ENCODE data around the gene MYO1G. TPM values are rescaled to one million over a fixed set of nuclear protein-coding genes. Genes with fewer than 3 reads are reported as not detected.
"Not testable (repeated sequence)": the region's sequence is repeated elsewhere in the genome, so short reads cannot be mapped to it uniquely, and the experiment has no call there.

MYO1G gene
- 0.59 TPM for polyA plus RNA-seq (ENCODE audit: insufficient read length)

DNA sequence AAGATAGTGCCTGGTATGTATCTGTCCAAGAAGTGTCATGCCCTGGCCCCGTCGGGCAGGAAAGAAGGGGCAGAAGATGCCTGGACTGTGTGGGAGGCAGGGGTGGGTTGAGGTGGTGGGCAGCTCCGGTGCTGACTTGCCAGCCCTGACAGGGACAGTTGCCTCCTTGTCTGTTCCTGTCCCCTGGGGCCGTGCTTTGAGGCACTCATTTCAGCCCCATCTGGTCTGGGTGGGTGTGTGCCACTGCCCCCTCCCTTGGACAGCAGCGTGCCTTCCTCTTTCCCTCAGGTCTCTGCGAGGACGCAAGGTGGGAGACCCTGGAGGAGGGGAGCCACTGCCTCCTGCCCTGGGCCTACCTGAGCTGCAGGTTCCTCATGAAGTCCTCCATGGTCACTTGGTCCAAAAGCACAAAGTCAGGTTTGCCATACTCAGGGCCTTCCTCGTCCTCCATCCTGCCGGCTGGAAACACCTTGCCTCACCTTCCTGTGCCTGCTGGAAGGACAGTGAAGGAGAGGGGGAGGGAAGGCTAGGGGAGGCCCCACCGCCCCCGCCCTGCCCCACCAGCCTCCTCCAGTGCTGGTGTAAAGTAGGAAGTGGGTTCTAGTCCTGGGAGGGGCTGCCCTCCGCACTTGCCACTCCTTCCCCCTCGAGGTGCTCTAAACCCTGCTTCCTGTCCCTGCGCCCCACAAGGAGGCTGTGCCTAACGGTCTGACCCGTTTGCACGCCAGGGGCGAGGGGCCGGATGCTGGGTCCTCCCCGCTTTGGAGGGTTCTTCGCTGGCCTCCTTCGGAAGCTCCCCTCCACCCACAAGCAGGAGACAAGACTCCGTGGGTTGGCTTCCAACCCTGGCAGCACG is at the start of gene MYO1G:
MYO1G (minus strand) TSS at position 505 of the 856 bp plus-strand sequence; CDS start at position 451, 54 bp downstream.
- DNase-seq = no peak

DNA sequence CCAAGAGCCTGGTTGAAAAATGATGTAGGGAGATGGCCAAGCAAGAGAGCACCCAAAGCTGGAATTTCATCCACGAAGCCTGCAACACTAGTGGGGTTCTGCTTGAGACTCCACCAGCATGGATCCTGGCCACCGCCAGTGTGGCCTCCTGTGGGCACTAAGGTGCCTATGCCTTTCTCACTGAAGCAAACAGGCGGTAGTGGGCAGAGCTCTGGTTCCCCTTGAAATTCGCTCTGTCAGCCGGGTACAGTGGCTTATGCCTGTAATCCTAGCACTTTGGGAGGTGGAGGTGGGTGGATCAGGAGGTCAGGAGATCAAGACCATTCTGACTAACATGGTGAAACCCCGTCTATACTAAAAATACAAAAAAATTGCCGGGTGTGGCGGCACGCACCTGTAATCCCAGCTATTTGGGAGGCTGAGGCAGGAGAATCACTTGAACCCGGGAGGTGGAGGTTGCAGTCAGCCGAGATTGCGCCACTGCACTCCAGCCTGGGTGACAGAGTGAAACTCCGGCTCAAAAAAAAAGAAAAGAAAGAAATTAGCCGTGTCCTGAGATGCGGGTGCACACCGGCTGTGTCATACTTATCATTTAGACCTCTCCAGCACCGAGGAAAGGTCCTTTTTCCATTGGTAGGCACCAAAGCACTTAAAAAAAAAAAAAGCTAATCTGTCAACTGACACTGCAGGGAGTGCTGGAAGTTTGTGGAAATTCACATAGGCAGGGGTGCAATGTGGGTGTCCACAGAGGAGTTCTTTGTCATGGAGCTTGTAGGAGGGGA is 49.5 kb upstream of the MYO1G start:
- no peak for DNase-seq

- no peak for DNase-seq
Observed at GRCh38 chr7:45027774-45028114, 48.9 kb upstream of the MYO1G start.

DNA sequence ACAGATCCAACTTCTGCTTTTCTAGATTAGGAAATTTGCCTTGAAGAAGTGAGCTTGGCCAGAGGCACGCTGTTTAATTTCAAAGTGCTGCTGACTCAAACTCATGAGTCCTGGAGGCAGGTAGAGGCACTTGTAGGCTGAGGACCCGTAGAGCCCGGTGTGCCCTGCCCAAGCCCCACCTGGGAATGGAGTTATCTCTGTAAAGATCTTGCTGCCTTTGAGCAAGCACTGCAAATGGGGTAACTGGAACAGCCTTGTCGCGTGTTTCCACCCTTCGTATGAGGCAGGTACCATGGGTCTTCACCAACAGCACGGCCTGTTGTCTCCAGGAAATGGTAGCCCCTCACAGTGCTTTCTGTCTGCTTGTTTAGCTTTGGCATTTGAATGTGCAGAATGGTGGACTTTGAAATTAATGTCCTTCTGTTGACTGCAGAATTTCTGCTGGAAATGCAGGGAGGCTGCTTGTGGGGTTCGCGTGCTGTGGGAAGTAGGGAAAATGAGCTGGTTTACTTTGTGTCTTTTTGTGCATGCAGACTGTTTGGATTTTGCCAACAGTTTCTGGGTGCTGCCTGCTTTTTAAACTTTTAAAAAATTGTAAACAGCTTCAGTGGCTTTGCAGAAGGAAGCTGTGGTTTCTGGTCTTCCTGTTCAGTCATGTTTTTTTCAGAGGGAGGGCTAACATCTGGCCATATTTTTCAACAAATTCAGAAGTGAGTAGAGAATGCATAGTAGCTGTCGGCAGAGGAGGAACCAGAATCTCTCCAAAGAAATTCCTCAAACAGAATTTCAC is 48.4 kb upstream of the MYO1G start:
- no peak for DNase-seq

- no peak for DNase-seq
Observed at GRCh38 chr7:45026013-45026412, 47.2 kb upstream of the MYO1G start.

GRCh38 chr7:45025473-45025872 is 46.7 kb upstream of the MYO1G start:
- DNase-seq = not testable (repeated sequence)

- no peak for DNase-seq
Observed at GRCh38 chr7:45024126-45024744, 45.4 kb upstream of the MYO1G start.

GRCh38 chr7:45021604-45022296 is 42.9 kb upstream of the MYO1G start:
- DNase-seq = no peak

DNA sequence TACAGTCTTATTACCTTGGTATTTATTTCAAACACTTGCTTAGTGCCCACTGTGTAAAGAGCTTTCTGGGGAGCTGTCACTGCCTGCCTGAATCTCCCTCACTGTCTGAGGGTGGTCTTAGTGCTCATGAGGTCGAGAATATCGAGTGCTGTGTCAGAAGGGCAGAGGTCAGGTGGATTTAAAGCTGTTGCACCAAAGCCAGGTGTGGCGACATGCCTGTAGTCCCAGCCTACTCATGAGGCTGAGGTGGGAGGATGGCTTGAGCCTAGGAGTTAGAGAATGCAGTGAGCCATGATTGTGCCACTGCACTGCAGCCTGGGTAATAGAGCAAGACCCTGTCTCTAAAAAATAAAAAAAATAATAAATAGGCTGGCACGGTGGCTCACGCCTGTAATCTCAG is 42.1 kb upstream of the MYO1G start:
- DNase-seq = no peak

DNA sequence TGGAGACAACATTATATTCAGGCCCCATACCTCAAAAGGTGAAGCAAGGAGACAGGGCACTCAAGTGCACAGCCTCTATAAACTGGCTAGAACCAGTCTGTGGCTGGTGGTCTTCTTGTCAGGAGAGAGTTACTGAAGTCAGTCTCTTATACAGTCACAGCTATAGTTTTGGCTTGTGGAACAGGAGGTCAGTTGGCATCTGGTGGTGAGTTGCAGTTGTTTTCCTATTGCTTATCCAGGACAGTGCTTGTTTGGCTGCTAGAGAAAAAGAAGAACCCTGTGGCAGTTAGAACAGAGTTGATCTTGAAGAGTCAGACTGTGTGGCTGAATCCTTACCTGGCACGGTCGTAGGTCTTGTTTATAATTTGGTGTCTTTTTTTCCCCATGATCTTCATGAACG is 38.4 kb upstream of the MYO1G start:
- no peak for DNase-seq

- DNase-seq = no peak
Observed at GRCh38 chr7:45015313-45015712, 36.5 kb upstream of the MYO1G start.

- DNase-seq = no peak
Observed at GRCh38 chr7:45013465-45013967, 34.7 kb upstream of the MYO1G start.

DNA sequence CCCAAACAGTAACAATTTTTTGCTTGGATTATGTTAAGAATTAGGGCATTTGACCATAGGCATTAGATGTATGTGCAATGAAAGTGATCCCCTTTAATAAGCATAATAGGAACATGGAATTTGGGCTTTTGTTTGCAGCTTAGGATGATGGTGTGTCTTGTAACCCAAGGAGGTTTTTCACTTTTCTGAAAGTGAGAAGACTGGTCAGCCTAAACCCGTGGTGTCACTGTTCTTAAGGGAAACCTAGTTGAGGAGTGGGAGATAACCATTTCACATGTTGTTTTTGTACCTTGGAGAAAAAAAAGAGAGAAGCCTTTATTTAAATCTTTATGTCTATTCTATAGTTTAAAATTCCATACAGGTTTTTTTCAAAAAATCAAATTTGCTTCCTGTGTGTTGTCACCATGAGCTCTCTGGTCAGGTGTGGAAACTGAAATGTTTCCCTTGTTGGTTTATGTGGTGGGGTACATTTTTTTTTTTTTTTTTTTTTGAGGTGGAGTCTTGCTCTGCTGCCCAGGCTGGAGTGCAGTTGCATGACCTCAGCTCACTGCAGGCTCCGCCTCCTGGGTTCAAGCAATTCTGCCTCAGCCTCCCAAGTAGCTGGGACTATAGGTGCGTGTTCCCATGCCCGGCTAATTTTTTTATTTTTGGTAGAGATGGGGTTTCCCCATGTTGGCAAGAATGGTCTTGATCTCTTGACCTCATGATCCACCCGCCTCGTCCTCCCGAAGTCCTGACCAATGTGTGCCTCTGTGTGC is 28.9 kb upstream of the MYO1G start:
- no peak for DNase-seq

DNA sequence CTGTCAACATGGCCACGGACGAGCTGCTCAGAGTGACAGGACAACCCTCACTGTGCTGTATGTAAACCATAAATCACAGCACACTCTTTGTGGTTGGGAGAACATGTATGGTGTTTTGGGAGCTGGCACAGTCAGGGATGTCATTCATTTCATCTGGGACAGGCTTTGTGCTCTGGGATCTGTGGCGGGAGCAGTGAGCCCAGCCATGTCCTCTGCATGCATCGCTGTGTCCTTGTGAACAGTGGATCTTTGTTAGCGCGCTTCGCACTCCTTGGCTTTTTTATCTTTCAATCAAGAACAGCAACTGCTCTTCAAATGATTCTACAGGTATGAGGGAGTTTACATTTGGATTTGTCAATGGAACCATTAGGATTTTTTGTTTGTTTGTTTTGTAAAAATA is 28.3 kb upstream of the MYO1G start:
- DNase-seq = no peak

DNA sequence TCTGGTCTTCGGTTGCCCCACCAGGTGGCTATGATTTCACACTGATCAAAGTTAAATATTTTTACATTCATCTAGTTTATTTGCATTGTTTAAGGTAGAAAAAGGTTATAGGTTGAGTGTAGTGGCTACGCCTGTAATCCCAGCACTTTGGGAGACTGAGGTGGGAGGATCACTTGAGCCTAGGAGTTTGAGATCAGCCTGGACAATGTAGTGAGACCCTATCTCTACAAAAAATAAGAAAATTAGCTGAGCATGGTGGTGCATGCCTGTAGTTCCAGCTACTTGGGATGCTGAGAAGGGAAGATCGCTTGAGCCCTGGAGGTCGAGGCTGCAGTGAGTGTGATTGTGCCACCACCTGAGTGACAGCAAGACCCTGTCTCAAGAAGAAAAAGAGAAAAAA is 25.0 kb upstream of the MYO1G start:
- no peak for DNase-seq

DNA sequence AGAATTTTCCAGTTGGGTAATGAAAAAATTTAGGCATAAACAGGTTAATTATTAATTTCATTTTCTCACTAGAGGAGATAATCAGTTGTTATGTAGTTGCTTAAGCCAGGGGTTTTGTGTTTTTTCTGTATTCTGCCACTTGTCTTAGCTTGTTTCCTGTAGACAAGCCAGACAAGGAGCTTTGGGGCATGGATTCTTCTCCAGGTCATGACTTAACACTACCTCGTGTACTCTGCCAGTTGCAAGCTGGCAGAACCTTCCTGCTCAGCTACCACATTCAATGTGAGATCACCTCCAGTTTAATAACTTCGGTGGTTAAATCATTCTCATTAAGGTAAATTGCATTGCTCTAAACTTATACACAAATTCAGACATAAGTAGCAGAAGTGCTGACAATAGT is 23.0 kb upstream of the MYO1G start:
- no peak for DNase-seq

- no peak for DNase-seq
Observed at GRCh38 chr7:45001138-45001694, 22.4 kb upstream of the MYO1G start.

DNA sequence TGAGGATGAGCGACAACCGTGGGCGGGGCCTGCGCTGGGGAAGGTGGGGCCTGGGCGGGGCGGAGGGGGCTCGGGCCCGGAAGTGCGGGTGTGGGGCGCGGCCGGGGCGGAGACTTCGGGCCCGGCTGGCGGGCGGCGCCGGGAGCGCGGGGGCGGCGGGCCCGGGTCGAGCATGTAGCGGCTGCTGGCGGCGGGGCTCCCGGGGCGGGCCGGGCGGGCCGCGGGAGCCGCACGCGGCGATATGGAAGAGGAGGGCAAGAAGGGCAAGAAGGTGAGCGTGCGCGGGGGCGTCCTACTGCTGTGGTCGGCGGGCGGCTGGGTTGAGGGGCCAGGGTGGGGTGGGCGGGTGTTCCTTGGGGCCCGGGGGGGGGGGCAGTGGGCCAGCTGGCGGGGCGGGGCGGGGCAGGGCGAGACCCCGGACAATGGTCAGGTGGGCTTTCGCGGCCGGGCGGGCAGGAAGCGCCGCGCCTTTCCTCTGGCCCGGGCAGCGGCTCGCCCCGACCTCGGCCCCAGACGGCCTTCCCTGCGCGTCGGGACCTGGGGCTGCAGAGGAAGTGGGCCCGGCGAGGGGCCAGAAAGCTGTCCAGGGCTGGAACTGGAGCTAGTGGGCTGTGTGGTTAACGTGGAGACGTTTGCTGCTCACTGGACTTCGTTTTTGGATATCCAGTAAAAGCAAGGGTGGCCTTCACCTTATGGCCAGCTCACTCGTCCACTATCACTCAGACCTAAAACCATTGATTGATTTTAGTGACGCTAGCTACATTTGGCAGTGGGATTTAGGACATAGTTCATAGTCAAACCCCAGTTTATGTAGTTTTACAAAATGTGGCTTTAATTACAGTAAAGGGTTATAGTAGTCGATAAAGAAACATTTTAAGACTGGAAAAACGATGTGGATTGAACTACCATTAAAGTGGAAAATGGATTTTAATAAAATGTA is 21.5 kb upstream of the MYO1G start, which contains the start of gene CCM2:
CCM2 (plus strand) TSS at position 109 of the 940 bp plus-strand sequence; CDS start at position 242, 133 bp downstream.
- peak; percentile 54 for DNase-seq
